Measurements from ENCODE around the gene CABP5.
"Not testable (repeated sequence)": the region's sequence is repeated elsewhere in the genome, so short reads cannot be mapped to it uniquely, and the experiment has no call there.

Gene CABP5

DNA sequence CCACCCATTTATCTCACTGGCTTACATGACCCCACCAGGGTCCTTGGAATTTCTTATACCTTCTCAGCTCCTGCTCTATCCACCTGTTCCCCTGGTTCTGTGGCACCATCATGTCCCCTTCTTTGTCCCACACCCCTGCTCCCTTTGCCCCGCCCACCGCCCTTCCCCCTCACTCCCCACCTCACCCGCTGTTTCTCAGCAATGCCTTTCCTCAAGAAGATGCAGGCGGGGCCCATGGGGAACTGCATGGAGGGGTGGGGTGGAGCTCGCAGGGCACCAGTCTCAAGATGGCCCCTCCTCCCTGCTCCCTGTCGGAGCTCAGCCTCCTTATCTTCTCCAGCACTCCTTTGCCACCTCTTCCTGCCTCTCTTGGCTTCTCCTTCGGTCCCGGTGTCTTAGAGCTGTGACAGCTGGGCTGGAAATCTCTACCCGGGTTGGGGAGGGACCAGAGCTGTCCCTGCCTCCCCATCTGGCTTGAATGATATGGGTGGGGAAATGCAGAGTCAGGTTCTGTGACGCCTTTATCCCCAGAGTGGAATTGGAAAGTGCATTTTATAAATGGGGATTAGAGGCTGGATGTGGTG is at the start of gene CABP5:
TSS of gene CABP5 (minus strand) at position 405 of the 584 bp plus-strand sequence. CDS start at position 248, 157 bp downstream.
- no peak for DNase-seq (ENCODE audit: low read depth)

DNA sequence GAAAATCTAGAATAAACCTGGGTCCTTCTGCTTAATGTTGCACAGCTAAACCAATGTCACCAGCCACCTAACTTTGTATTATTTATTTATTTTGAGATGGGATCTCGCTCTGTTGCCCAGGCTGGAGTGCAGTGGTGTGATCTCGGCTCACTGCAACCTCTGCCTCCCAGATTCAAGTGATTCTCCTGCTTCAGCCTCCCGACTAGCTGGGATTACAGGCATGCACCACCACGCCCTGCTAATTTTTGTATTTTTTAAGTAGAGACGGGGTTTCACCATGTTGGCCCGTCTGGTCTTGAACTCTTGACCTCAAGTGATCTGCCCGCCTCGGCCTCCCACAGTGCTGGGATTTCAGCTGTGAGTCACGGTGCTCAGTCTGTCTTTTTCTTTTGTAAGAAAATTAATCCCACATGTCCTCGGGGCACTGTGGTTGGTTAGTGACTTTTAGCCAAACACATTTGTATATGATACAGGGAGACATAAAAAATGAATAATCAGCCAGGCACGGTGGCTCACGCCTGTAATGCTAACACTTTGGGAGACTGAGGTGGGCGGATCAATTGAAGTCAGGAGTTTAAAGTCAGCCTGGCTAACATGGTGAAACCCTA is 47.3 kb upstream of the CABP5 start:
- DNase-seq (ENCODE audit: low read depth), result not testable (repeated sequence)

DNA sequence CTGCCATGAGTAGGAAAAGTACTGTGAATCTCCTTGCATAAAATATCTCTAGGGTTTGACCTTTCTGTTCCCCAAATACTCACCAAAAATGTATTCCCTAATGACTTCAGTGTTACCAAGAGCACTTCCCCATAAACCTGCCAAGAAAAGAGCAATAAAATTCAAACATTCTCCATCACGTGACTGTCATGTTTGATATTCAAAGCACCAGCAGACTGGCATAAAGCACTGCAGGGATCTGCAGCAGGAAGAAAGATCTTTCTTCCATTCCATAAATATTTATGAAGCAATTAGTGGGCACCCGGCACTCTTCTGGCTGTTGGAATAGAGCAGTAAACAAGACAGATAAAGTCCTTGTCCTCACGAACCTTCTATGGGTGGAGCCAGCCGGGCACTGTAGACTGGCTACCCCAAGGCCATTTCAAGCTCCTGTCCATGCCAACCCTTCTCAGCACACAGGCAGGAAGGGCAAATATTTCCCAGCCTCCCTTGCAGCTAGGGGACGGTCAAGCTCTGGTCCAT is 46.5 kb upstream of the CABP5 start:
- DNase-seq (ENCODE audit: low read depth), result no peak

DNA sequence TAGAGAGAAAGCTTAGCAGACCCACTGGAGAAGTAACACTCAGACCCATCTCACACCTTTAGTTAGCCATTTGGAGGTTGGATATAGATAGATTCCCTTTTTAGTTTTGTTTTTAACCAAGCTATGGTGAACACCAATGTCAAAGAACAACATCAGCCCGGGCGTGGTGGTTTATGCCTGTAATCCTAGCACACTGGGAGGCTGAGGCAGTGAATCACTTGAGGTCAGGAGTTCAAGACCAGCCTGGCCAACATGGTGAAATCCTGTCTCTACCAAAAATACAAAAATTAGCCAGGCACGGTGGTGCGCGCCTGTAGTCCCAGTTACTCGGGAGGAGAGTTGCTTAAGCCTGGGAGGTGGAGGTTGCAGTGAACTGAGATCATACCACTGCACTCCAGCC is 45.1 kb upstream of the CABP5 start:
- DNase-seq (ENCODE audit: low read depth), result not testable (repeated sequence)

DNA sequence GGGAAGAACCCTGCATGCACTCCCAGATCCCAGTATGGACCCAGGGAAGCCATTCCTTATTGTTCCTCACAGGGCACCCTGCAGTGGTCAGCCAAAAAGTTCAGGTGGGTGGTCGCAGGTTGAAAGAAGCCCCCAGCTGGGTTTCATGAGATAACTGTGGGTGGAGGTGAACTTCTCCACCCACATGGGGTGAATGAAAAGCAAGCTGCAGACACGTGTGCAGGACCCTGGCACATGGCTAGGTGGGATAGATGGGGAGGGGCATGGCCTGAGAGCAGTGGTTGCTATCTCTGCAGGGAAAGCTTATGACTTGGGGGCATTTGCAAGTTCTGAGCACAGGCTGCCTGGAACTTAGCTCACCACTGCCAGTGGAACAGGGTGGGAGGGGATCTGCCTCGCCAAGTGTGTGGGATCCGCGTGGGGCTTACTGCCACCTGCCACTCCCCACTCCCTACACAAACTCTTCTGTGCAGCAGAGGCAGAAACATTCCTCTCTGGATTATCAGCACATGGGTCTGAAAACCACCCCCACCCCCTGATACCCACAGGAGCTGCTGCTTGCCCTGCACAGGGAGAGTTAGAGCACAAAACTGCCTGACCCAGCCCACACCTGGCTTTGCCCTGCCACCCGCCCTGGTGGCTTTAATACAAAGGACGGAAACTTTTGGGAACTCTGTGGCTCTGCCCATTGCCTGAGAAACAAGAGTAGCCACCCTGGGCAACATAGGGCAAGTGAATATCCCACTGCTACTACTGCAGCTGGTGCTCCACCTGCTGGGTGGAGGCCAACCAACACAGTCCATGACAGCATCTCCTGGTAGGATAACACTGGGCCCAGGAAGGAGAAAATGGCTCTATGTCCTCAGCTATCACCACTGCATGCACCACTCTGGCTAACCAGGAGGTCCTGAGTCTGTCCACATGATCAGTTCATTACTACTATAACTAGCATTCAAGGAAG is 42.3 kb upstream of the CABP5 start:
- DNase-seq (ENCODE audit: low read depth), result no peak

DNA sequence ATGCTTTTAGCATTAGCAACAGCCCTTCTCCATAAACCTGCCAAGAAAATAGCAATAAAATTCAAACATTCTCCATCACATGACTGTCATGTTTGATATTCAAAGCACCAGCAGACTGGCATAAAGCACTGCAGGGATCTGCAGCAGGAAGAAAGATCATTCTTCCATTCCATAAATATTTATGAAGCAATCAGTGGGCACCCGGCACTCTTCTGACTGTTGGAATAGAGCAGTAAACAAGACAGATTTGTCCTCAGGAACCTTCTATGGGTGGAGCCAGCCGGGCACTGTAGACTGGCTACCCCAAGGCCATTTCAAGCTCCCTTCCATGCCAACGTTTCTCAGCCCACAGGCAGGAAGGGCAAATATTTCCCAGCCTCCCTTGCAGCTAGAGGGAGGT is 41.2 kb upstream of the CABP5 start:
- no peak for DNase-seq (ENCODE audit: low read depth)

DNA sequence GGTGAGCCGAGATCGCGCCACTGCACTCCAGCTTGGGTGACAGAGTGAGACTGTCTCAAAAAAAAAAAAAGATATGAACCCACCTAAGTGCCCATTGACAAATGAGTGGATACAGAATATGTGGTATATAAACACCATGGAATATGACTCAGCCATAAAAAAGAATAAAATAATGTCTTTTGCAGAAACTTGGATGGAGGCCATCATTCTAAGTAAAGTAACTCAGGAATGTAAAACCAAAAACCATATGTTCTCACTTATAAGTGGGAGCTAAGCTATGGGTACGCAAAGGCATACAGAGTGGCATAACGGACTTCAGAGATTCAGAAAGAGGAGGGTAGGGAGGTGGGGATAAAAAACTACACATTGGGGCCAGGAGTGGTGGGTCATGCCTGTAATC is 37.2 kb upstream of the CABP5 start:
- no peak for DNase-seq (ENCODE audit: low read depth)

DNA sequence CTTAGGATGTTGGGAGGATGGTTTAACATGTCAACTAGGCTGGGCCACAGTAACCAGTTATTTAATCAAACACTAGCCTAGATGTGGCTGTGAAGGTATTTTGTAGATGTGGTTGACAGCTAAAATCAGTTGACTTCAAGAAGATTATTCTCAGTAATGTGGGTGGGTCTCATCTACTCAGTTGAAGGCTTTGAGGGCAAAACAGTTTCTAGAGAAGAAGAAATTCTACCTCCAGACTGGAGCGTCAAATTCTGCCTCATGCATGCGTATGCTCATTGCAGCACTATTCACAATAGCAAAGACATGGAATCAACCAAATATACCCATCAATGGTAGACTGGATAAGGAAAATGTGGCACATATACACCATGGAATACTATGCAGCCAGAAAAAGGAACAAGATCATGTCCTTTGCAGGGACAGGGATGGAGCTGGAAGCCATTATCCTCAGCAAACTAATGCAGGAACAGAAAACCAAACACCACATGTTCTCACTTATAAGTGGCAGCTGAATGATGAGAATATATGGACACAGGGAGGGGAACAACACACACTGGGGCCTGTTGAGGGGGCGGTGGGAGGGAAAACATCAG is 26.4 kb upstream of the CABP5 start:
- DNase-seq (ENCODE audit: low read depth), result not testable (repeated sequence)

DNA sequence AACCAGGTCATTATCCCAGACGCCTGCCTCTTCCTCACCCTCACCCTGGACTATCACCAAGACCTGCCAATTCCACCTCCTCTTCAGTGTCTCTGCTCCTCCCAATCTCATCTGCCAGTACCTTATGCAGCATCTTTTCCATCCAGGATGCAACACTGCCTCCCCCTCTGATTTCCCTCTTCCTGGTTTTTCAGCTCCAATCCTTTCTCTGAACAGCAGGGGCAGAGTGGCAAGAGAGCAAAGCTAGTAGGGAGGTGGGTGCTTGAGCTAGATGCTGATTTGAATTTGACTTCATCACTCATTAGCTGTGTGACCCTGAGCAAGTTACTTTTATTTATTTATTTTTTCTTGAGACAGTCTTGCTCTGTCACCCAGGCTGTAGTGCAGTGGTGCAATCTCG is 25.6 kb upstream of the CABP5 start:
- no peak for DNase-seq (ENCODE audit: low read depth)

DNA sequence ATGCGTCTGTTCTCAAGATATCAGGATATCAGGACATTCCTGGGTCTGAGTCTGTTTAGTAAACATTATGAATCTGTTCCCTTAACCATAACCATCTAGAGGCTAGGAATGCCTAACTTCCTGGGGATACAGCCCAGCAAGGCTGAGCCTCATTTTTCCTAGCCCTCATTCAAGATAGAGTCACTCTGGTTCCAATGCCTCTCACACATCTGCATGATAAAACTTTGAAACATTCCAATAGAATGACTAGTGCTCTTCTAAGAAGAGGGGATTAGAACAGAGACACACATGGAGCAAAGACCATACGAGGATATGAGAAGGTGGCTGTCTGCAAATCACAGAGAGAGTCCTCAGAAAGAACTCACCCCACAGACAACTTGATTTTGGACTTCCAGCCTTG is 20.6 kb upstream of the CABP5 start:
- DNase-seq (ENCODE audit: low read depth), result no peak

DNA sequence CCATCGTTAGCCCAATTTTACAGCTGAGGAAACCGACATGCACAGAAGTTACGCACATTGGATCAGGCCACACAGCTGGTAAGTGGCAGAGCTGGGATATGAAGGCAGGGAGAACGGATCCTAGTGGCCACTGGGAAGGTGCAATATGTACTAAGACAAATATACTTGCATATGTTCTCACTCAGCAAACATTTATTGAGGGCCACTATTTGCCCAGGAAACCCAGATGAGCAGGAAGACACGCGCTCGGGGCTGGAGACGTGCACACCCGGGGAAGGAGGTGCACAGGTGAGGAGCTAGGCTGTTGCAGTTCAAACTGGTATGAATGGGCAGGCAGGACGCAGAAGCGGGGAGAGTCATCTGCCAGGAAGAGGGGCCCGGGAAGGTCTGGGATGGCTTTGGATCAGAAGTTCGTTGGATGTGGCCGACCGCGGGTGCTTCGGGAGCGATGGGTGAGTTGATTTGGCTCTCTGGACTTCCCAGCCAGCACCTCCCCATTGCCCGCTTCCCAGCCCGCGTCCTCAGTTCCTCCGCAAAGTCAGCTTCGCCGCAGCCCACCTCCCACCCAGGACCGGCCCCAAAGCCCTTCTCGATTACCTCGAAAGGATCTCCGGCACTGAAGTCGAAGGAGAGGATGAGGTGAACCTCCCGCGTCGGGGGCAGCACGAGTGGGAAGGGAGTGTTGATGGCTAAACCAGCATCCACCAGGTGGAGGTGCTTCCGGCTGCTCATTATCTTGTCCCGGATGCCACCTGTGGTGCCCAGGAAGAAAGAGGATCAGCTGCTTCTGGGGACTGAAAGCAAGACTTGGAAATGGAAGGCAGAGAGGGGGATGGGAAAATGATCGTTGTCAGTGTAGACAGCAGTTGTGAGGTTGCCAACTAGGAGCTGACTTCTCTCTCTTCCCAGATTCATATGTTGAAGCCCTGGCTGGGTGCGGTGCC is 17.8 kb upstream of the CABP5 start:
- DNase-seq (ENCODE audit: low read depth), result no peak

DNA sequence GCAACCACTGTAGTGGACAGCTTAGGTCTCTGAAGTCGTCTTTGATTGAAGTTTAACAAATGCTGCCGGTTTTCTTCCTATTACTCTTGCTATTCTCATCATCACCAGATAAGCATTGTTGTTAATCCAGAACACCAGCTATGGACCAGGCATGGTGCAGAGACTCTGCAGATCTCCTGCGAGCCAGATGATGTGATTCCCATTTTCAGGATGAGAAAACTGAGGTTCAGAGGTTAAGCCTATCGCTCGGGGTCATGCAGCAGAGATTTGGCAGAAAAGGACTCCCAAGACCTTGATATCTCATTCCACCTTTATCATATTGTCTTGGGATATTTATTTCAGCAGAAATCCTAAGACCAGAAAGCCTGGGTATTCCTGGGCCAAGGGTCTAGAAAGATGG is 16.5 kb upstream of the CABP5 start:
- no peak for DNase-seq (ENCODE audit: low read depth)

DNA sequence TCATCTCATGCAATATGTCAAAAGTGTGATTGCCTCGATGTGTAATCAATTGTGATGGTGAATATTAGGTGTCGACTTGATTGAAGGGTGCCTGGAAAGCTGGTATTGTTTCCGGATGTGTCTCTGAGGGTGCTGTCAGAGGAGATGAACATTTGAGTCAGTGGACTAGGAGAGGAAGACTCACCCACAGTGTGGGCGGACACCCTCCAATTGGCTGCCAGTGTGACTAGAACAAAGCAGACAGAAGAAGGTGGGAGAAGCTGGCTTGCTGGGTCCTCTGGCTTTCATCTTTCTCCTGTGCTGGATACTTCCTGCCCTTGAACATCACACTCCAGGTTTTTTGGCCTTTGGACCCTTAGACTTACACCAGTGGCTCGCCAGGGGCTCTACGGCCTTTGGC is 15.5 kb upstream of the CABP5 start:
- no peak for DNase-seq (ENCODE audit: low read depth)

DNA sequence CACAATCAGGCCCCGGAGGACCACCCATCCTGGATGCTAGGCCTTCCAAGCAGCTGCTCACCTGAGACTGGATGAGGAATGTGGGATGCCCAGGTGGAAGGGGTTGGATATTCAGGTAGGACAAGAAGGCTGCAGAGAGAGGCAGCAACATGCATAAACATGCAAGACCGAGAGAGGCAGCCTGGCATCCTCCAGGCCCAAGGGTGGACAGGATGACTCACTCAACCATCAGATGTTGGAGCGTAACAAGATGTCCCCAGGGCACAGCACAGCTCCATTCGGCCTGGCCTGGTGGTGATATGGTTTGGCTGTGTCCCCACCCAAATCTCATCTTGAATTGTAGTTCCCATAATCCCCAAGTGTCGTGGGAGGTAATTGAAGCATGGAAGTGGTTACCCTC is 10.0 kb upstream of the CABP5 start:
- DNase-seq (ENCODE audit: low read depth), result no peak

DNA sequence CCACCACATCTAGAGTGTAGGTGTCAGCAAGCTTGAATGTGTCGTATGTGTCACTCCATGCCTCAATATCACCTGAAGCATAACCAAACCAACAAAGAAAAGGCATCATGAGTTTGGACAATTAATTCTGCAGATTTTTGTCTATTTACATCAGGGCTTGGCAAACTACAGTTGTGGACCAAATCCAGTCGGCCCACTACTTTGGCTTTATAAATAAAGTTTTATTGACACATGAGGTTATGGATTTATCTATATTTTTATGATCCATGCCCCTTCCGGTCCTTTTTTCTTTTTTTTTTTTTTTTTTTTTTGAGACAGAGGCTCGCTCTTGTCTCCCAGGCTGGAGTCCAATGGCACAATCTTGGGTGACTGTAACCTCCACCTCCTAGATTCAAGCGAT is 9.2 kb upstream of the CABP5 start:
- no peak for DNase-seq (ENCODE audit: low read depth)

DNA sequence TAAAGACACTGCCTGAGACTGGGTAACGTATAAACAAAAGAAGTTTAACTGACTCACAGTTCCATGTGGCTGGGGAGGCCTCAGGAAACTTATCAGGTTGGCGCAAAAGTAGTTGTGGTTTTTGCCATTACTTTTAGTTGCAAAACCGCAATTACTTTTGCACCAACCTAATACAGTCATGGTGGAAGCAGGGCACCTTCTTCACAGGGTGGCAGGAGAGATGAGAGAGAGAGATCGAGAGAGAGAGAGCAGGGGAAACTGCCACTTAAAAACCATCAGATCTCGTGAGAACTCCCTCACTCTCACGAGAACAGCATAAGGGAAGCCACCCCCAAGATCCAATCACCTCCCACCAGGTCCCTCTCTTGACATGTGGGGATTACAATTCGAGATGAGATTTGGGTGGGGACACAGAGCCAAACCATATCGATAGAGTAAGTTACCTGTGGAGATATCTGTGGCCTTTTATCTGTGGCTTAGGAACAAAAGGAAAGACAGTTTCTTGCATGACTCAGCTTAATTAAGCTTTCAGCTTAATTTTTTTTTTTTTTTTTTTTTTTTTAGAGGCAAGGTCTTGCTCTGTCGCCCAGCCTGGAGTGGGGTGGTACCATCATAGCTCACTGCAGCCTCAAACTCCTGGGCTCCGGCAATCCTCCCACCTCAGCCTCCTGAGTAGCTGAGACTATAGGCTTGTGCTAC is 7.6 kb upstream of the CABP5 start:
- no peak for DNase-seq (ENCODE audit: low read depth)

DNA sequence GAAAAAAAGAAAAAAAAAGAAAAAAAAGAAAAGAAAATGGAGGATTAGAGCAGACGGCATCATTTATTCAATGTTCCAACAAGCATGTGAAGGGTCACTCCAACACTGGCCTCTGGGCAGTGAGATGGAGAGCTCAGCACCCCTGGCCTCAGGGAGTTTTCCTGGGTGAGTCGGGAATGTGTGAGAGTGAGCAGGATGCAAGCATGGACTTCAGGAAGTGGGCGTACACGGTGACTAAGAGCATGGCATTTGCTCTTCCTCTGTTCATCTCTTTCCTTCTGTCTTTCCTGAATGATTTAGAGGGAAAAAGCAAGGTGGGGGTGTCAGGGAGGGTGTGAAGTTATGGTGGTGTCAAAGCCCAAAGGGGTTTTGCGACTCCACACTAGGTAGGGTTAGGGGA is 682 bp upstream of the CABP5 start:
- DNase-seq (ENCODE audit: low read depth), result no peak

DNA sequence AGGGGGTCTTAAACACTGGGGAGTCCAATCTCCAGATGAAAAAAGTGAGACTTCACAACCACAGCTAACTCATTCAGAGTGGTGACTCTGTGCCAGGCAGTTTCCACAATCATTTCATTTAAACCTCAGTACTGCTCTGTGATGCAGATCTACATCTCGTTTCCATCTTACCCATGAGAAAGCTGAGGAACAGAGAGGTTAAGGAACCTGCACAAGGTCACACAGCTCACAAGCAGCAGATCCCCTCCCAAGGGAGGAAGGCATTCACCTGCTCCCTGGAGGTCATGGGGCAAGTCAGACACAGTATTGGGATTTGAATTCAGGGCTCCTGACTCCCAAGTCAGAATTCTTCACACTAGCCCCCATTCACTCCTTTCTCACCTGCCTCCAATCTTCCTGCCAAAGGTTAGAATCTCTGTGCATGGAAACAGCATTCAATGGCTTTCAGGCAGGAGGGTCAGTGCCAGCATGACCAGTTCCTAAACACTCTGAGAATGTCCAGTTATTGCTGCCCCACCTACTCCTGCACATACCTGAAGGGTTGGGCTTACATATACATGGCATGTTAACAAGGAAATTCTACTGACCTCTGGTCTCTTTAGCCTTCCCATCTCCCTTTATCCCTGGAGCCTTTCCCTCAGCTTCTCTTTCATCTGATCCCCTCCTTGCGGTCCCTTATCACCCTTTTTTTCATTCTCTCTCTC is 1.9 kb downstream of the CABP5 start:
- DNase-seq (ENCODE audit: low read depth), result no peak

DNA sequence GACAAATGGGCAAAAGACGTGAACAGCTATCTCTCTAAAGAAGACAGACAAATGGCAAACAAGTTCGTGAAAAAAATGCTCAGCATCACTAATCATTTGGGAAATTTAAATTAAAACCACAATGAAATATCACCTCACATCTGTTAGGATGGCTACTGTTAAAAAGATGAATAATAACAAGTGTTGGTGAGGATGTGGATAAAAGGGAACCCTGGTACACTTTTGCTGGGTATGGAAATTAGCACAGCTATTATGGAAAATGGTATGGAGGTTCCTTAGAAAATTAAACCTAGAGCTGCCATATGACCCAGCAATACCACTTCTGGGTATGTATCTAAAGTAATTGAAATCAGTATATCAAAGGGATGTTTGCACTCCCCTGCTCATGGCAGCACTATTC is 7.1 kb downstream of the CABP5 start:
- no peak for DNase-seq (ENCODE audit: low read depth)

DNA sequence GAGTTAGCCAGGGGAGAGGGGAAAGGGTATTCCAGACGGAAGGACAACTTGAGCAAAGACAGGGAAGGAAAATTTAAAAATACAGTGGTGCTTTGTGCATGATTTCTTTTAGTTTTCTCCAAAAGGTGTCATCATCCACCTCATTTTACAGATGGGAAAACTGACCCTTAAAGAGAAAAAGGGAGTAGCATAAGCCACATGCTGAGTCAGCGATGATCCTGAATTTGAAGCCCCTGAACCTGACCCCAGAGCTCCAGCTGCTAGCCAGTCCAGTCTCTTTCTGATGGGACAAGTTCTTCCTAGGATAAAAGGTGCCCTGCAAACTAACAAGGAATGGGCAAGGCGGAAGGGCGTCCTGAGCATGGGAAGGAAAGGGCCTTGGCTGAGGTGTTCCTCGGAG is 10.3 kb downstream of the CABP5 start:
- DNase-seq (ENCODE audit: low read depth), result no peak
